Caco-2 (cell line): ENCODE measurements around the gene FARS2. TPM values are rescaled to one million over a fixed set of nuclear protein-coding genes. Genes with fewer than 3 reads are reported as not detected.

Source experiments
- BruUV-seq: library from RNA; stranded (reverse); fragments of 400-500 nt; replicated peaks from 2 replicates; lab custom pipeline; 2021; lab: Mats Ljungman, UMichigan
- CTCF ChIA-PET: fragments of 300-600 bp; sonication (Branson Sonifier 250); formaldehyde crosslinking; loops from one replicate; lab custom pipeline; 2022; ENCODE audit warnings: antibody characterized with exemption; lab: Charles Lee
- POLR2A ChIA-PET: fragments of 300-600 bp; sonication (Branson Sonifier 250); formaldehyde crosslinking; loops from one replicate; lab custom pipeline; 2022; ENCODE audit warnings: antibody characterized with exemption; lab: Charles Lee
- DNase-seq, 2 experiments: peaks; one replicate each; pipeline versions ENCODE4 v3.0.0 to v3.0.0-alpha.2; 2020 to 2022
- H3K27me3 ChIP-seq: replicated peaks from 2 replicates; pipeline ENCODE4 v1.6.0; 2011; ENCODE audit warnings: low read length; ENCODE audit not compliant: control insufficient read depth, insufficient read depth
- H3K36me3 ChIP-seq: 2 replicates; pipeline ENCODE4 v1.5.1; 2011; ENCODE audit warnings: low read length; ENCODE audit not compliant: control insufficient read depth, insufficient read depth
- H3K4me1 ChIP-seq: fragments of 250-450 bp; sonication (Bioruptor Pico); 2 replicates; pipeline ENCODE4 v1.5.1; 2020; ENCODE audit warnings: mild to moderate bottlenecking
- H3K4me3 ChIP-seq: 2 replicates; pipeline ENCODE4 v1.5.1; 2011; ENCODE audit warnings: low read depth, mild to moderate bottlenecking, control low read depth, low read length
- H3K9me3 ChIP-seq: fragments of 250-450 bp; sonication (Bioruptor Pico); 2 replicates; pipeline ENCODE4 v1.5.1; 2020; ENCODE audit warnings: mild to moderate bottlenecking, moderate library complexity
- H3K27ac Mint-ChIP-seq: one replicate; pipeline ENCODE4 v1.8.0; 2022; ENCODE audit warnings: mixed read lengths; ENCODE audit not compliant: unreplicated experiment
- H3K27me3 Mint-ChIP-seq: one replicate; pipeline ENCODE4 v1.8.0; 2022; ENCODE audit warnings: mixed read lengths; ENCODE audit not compliant: insufficient read depth, unreplicated experiment
- H3K36me3 Mint-ChIP-seq: one replicate; pipeline ENCODE4 v1.8.0; 2022; ENCODE audit warnings: mild to moderate bottlenecking, mixed read lengths; ENCODE audit not compliant: insufficient read depth, unreplicated experiment
- H3K4me1 Mint-ChIP-seq: one replicate; pipeline ENCODE4 v1.8.0; 2022; ENCODE audit warnings: low read depth, mixed read lengths; ENCODE audit not compliant: unreplicated experiment
- H3K4me3 Mint-ChIP-seq: one replicate; pipeline ENCODE4 v1.8.0; 2022; ENCODE audit warnings: mild to moderate bottlenecking, moderate library complexity, mixed read lengths; ENCODE audit not compliant: unreplicated experiment
- H3K9me3 Mint-ChIP-seq: one replicate; pipeline ENCODE4 v1.8.0; 2022; ENCODE audit warnings: mixed read lengths; ENCODE audit not compliant: unreplicated experiment
- intact Hi-C: fragments of 100-400 bp; cut with micrococcal nuclease; formaldehyde crosslinking; loops from one replicate; pipeline ENCODE4 v1.10.0; 2022; ENCODE audit not compliant: unreplicated experiment
- total RNA-seq: library from RNA; stranded (reverse); gene quantifications from 2 replicates; pipeline ENCODE4 v1.2.3, GENCODE V29; 2022
- TF ChIP-seq, protein P1 (sequence below), 2 experiments: fragments of 200-600 bp in 1 of 2; IDR thresholded peaks; 1 replicate in 1 of 2; 2 replicates in 1 of 2; pipeline versions ENCODE4 v1.5.1 to v1.8.0; 2011 to 2022; ENCODE audit warnings: antibody characterized with exemption in 1 of 2, control low read depth in 1 of 2, inconsistent platforms in 1 of 2, low read depth in 1 of 2, low read length in 1 of 2, mild to moderate bottlenecking in 1 of 2, moderate library complexity in 1 of 2; ENCODE audit not compliant: insufficient read depth in 1 of 2, severe bottlenecking in 1 of 2, unreplicated experiment in 1 of 2

FARS2 gene
- total RNA-seq, 1 experiment from 2014 or later, result 15.4 TPM

GRCh38 chr6:5622276-5623005 lies 361.1 kb downstream of the FARS2 start:
- CTCF ChIA-PET, result no interaction called here
- H3K27me3 ChIP-seq, result no peaks in the 10 kb centered on the region

GRCh38 chr6:5623769-5624168 lies 362.5 kb downstream of the FARS2 start:
- Mint-ChIP-seq H3K9me3 (peaks cover 6% of the 10 kb centered on the region), H3K27ac (no peak overlapping the region), H3K36me3 (peaks cover 7% of the 10 kb centered on the region), H3K4me1 (no peaks in the 10 kb centered on the region), H3K4me3 (no peak overlapping the region), H3K27me3 (no peaks in the 10 kb centered on the region)
- no TSS peak for BruUV-seq
- no peaks in the 10 kb centered on the region for H3K9me3 ChIP-seq
- no peaks in the 10 kb centered on the region for H3K36me3 ChIP-seq
- no peaks in the 10 kb centered on the region for H3K27me3 ChIP-seq
- TF ChIP-seq, protein P1, sequence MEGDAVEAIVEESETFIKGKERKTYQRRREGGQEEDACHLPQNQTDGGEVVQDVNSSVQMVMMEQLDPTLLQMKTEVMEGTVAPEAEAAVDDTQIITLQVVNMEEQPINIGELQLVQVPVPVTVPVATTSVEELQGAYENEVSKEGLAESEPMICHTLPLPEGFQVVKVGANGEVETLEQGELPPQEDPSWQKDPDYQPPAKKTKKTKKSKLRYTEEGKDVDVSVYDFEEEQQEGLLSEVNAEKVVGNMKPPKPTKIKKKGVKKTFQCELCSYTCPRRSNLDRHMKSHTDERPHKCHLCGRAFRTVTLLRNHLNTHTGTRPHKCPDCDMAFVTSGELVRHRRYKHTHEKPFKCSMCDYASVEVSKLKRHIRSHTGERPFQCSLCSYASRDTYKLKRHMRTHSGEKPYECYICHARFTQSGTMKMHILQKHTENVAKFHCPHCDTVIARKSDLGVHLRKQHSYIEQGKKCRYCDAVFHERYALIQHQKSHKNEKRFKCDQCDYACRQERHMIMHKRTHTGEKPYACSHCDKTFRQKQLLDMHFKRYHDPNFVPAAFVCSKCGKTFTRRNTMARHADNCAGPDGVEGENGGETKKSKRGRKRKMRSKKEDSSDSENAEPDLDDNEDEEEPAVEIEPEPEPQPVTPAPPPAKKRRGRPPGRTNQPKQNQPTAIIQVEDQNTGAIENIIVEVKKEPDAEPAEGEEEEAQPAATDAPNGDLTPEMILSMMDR (IDR thresholded peaks at IDR 0.05; ENCODE audit: insufficient read depth in 1 of 2, low read depth in 1 of 2, low read length in 1 of 2, severe bottlenecking in 1 of 2, unreplicated experiment in 1 of 2), result no peak
- DNase-seq, result no peak
- no peak overlapping the region for H3K4me3 ChIP-seq
- no peaks in the 10 kb centered on the region for H3K4me1 ChIP-seq
- POLR2A ChIA-PET, result no interaction called here
- CTCF ChIA-PET, result no interaction called here
- intact Hi-C loops, result no loop called here

More at GRCh38 chr6:5622276-5623005, 361.1 kb downstream of the FARS2 start:
- BruUV-seq, result no TSS peak
- Mint-ChIP-seq H3K4me1 (no peaks in the 10 kb centered on the region), H3K27me3 (no peaks in the 10 kb centered on the region), H3K4me3 (no peak overlapping the region), H3K36me3 (peaks cover 7% of the 10 kb centered on the region), H3K9me3 (peaks cover 6% of the 10 kb centered on the region), H3K27ac (no peak overlapping the region)
- no peak for DNase-seq
- POLR2A ChIA-PET, result no interaction called here
- no peaks in the 10 kb centered on the region for H3K9me3 ChIP-seq
- TF ChIP-seq, protein P1 (IDR thresholded peaks at IDR 0.05; ENCODE audit: insufficient read depth in 1 of 2, low read depth in 1 of 2, low read length in 1 of 2, severe bottlenecking in 1 of 2, unreplicated experiment in 1 of 2), result no peak
- no peaks in the 10 kb centered on the region for H3K36me3 ChIP-seq
- intact Hi-C loops, result no loop called here
- H3K4me1 ChIP-seq, result no peaks in the 10 kb centered on the region
- no peak overlapping the region for H3K4me3 ChIP-seq

GRCh38 chr6:5624256-5624655 lies 362.9 kb downstream of the FARS2 start:
- POLR2A ChIA-PET, result no interaction called here
- CTCF ChIA-PET, result no interaction called here
- DNase-seq, result no peak

More at GRCh38 chr6:5624256-5624655, 362.9 kb downstream of the FARS2 start:
- intact Hi-C loops, result no loop called here
- Mint-ChIP-seq H3K27me3 (no peaks in the 10 kb centered on the region), H3K36me3 (peaks cover 7% of the 10 kb centered on the region), H3K4me1 (no peaks in the 10 kb centered on the region), H3K4me3 (no peak overlapping the region), H3K9me3 (peaks cover 6% of the 10 kb centered on the region), H3K27ac (no peak overlapping the region)
- no peaks in the 10 kb centered on the region for H3K4me1 ChIP-seq
- BruUV-seq, result no TSS peak
- TF ChIP-seq, protein P1 (IDR thresholded peaks at IDR 0.05; ENCODE audit: insufficient read depth in 1 of 2, low read depth in 1 of 2, low read length in 1 of 2, severe bottlenecking in 1 of 2, unreplicated experiment in 1 of 2), result no peak
- H3K27me3 ChIP-seq, result no peaks in the 10 kb centered on the region
- H3K4me3 ChIP-seq, result no peak overlapping the region
- no peaks in the 10 kb centered on the region for H3K36me3 ChIP-seq
- no peaks in the 10 kb centered on the region for H3K9me3 ChIP-seq
